ENCODE measurements around the gene ANKRD37. TPM values are rescaled to one million over a fixed set of nuclear protein-coding genes. Genes with fewer than 3 reads are reported as not detected.

ANKRD37 gene
- total and polyA plus RNA-seq, 9 of the 15 experiments (the other 6 are each of a cell fraction or from before 2014, with no cell fraction given) = 1.3 to 53.7 (median 3.6) TPM

GRCh38 chr4:185424905-185425646 is 28.4 kb downstream of the ANKRD37 start (continued):
- TF ChIP-seq ZNF740 (CRISPR knock-in tag; IDR thresholded peaks at IDR 0.05) (no peak), ZNF740 (tag; IDR thresholded peaks at IDR 0.05) (no peak), KDM5B (IDR thresholded peaks at IDR 0.05; ENCODE audit: insufficient replicate concordance, low read depth, low read length) (peak; percentile 13), HDGF (IDR thresholded peaks at IDR 0.05) (peak; percentile 65; the same call in 1 of the 2 replicates)

GRCh38 chr4:185425647-185426352 is 29.2 kb downstream of the ANKRD37 start, which contains the start of gene UFSP2:
UFSP2 (minus strand) TSS chr4:185425964; CDS start chr4:185425868, 96 bp downstream.
- Histone ChIP-seq H3K36me3 (ENCODE audit: control insufficient read depth, insufficient read depth, low read length) (peaks cover 14% of the 10 kb centered on the region; the same call in 2 of the 3 replicates), H3K9me3 (replicated peaks; ENCODE audit: control insufficient read depth, insufficient read depth, low read depth, low read length) (peaks cover 4% of the 10 kb centered on the region; the same call in 1 of the 2 replicates), H3K27me3 (ENCODE audit: control insufficient read depth in 2 of 2, insufficient read depth in 2 of 2, low read length in 2 of 2) (no peaks in the 10 kb centered on the region), H4K20me1 (replicated peaks; ENCODE audit: control insufficient read depth, insufficient read depth, low read length) (no peaks in the 10 kb centered on the region), H3K9me1 (ENCODE audit: control insufficient read depth, insufficient read depth, low read length) (no peaks in the 10 kb centered on the region), H3K27ac (ENCODE audit: extremely low read depth, low read depth, low read length) (peak within 1 kb of the TSS; percentile 98), H3K4me1 (replicated peaks in 1 of 2; ENCODE audit: control insufficient read depth in 2 of 2, insufficient read depth in 2 of 2, low read length in 2 of 2) (peaks cover 0 to 7% of the 10 kb centered on the region in 2 experiments; a peak in 2 of 5 replicates), H3K4me3 (peak within 1 kb of the TSS; percentile 74), H3K9ac (ENCODE audit: insufficient read depth in 1 of 2, low read depth in 2 of 2, low read length in 2 of 2) (peak within 1 kb of the TSS; percentile 95 to 98), H3K79me2 (ENCODE audit: control insufficient read depth, insufficient read depth, low read length) (peaks cover 24% of the 10 kb centered on the region), H3K4me2 (ENCODE audit: insufficient read depth, low read length) (peak within 1 kb of the TSS; percentile 95), H2AFZ (ENCODE audit: low read depth, low read length) (peak within 1 kb of the TSS; percentile 100)
- WGBS (ENCODE audit: insufficient coverage, low coverage, missing lambda C conversion rate) = under 1% methylated on average over 61 of the region's 66 CpGs
- intact Hi-C loops (cut with micrococcal nuclease) = no loop called here
- ChIA-PET CTCF (ENCODE audit: low intra/inter-chr PET ratio) (no interaction called here), POLR2A (interaction anchor here (1.4 to 2.0 kb wide), 2 partner anchors 13 to 29 kb away, joined by 3 to 5 read pairs; partner anchors contain the start of gene ANKRD37)
- peak; percentile 91 to 93 (median 92) for DNase-seq (ENCODE audit: extremely low read depth in 1 of 4, low spot score in 3 of 4)
- ATAC-seq = peak; percentile 92
- peak; percentile 93 for FAIRE-seq
- no TSS peak for BruUV-seq (replicated peaks)
- in situ Hi-C loops (cut with MboI) = no loop called here
- TF ChIP-seq ZBTB1 (CRISPR knock-in tag; IDR thresholded peaks at IDR 0.05; ENCODE audit: borderline replicate concordance, low read depth) (0 out of 2 replicates have a peak, but pooled peaks have one; percentile 55), SRSF7 (optimal IDR thresholded peaks at IDR 0.05; ENCODE audit: low read depth, low read length) (no peak), ZNF589 (CRISPR knock-in tag; IDR thresholded peaks at IDR 0.05; ENCODE audit: low read depth) (0 out of 2 replicates have a peak, but pooled peaks have one; percentile 15), MAFF (IDR thresholded peaks at IDR 0.05; ENCODE audit: low read length) (peak; percentile 70; the same call in 1 of the 2 replicates), NONO (IDR thresholded peaks at IDR 0.05; ENCODE audit: low read depth in 2 of 2, low read length in 1 of 2) (peak in 1 of 2 experiments; percentile 99; a peak in 2 of 4 replicates), DMBX1 (CRISPR knock-in tag; IDR thresholded peaks at IDR 0.05; ENCODE audit: borderline replicate concordance) (no peak), ZFP30 (CRISPR knock-in tag; IDR thresholded peaks at IDR 0.05; ENCODE audit: borderline replicate concordance) (no peak), POLR3A (IDR thresholded peaks at IDR 0.05; ENCODE audit: borderline replicate concordance, extremely low read depth, insufficient read depth, insufficient read length) (no peak), MYBL2 (IDR thresholded peaks at IDR 0.05; ENCODE audit: low read depth) (no peak), MYBL2 (CRISPR knock-in tag; IDR thresholded peaks at IDR 0.05; ENCODE audit: borderline replicate concordance) (no peak), TCF7L2 (IDR thresholded peaks at IDR 0.05; ENCODE audit: low read depth, low read length) (peak; percentile 94), NBN (IDR thresholded peaks at IDR 0.05; ENCODE audit: low read depth) (peak; percentile 95)

Measured in K562 (cell line).